ENCODE measurements around the gene RANBP9. TPM values are rescaled to one million over a fixed set of nuclear protein-coding genes. Genes with fewer than 3 reads are reported as not detected.

Gene RANBP9
- total RNA-seq, 1 donor from 2014 or later = 44.8 TPM

DNA sequence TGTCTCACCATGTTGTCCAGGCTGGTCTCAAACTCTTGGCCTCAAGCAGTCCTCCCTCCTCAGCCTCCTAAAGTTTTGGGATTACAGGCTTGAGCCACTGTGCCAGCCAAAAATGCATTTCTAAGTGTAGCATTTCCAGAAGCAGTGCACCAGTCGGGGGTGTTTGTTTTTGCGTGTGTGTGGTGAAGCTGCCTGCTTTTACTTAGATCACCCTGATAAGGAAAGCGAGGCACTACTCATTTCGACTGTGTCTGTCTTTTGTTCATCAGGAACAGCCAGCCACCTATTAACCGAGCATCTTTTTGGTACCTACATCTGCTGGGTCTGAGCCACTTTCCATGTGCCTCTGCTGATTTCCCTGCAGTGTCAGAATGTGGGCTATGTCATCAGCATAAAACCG lies 118.5 kb downstream of the RANBP9 start:
- Mint-ChIP-seq H3K4me3 (no peak overlapping the region), H3K9me3 (no peaks in the 10 kb centered on the region)
- TF ChIP-seq EZH2 (IDR thresholded peaks at IDR 0.05) (no peak), EZH2phosphoT487 (IDR thresholded peaks at IDR 0.05) (no peak)
- TF ChIP-seq, protein P1, sequence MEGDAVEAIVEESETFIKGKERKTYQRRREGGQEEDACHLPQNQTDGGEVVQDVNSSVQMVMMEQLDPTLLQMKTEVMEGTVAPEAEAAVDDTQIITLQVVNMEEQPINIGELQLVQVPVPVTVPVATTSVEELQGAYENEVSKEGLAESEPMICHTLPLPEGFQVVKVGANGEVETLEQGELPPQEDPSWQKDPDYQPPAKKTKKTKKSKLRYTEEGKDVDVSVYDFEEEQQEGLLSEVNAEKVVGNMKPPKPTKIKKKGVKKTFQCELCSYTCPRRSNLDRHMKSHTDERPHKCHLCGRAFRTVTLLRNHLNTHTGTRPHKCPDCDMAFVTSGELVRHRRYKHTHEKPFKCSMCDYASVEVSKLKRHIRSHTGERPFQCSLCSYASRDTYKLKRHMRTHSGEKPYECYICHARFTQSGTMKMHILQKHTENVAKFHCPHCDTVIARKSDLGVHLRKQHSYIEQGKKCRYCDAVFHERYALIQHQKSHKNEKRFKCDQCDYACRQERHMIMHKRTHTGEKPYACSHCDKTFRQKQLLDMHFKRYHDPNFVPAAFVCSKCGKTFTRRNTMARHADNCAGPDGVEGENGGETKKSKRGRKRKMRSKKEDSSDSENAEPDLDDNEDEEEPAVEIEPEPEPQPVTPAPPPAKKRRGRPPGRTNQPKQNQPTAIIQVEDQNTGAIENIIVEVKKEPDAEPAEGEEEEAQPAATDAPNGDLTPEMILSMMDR (IDR thresholded peaks at IDR 0.05) = no peak

DNA sequence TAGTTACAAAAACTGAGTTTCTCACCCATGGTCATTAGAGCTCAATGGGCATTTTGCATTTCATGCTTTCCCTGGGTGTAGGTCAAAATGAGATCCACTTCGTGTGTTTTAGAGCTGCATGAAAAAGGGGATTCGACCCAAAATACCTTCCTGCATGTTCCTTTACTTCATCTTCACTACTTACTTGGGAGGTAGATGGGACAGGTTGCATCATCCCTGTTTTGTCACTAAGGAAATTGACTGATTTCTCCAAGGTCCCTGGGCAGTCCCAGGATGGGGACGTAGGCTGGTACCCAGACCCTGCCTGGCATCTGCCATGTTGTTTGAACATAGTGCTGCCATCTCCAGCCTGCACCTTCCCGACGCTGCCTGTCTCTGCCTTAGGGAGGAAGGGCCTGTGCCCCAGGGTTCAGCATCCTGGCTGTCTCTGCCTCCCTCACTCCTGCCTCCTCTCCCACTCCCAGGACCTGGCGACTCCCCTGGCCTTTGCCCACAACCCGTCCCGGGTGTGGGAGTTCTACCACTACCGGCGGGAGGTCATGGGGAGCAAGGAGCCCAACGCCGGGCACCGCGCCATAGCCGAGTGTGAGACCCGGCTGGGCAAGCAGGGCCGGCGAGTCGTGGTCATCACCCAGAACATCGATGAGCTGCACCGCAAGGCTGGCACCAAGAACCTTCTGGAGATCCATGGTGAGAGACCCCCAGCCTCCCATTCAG lies 120.3 kb downstream of the RANBP9 start:
- H4K20me1 ChIP-seq (ENCODE audit: low read depth) = no peaks in the 10 kb centered on the region
- Mint-ChIP-seq H3K27ac (no peak overlapping the region), H3K36me3 (peaks cover 7% of the 10 kb centered on the region), H3K4me3 (no peak overlapping the region), H3K4me1 (no peaks in the 10 kb centered on the region), H3K9me3 (no peaks in the 10 kb centered on the region), H3K27me3 (ENCODE audit: insufficient read depth, low read depth) (no peaks in the 10 kb centered on the region)
- H3K4me1 ChIP-seq = no peaks in the 10 kb centered on the region
- H3K27ac ChIP-seq = no peak overlapping the region
- no peaks in the 10 kb centered on the region for H3K36me3 ChIP-seq
- no peak overlapping the region for H3K4me2 ChIP-seq
- no peak for TF ChIP-seq EZH2 (IDR thresholded peaks at IDR 0.05)
- TF ChIP-seq, protein P1 (IDR thresholded peaks at IDR 0.05) = no peak
- H2AFZ ChIP-seq (replicated peaks) = no peak overlapping the region
- no peak overlapping the region for H3K4me3 ChIP-seq
- H3K9ac ChIP-seq = no peak overlapping the region
- no peaks in the 10 kb centered on the region for H3K79me2 ChIP-seq (ENCODE audit: low read depth)
- no peaks in the 10 kb centered on the region for H3K27me3 ChIP-seq
- no peak for DNase-seq (ENCODE audit: low spot score)
- H3F3A ChIP-seq (ENCODE audit: low read depth) = no peaks in the 10 kb centered on the region
- no peaks in the 10 kb centered on the region for H3K9me3 ChIP-seq (ENCODE audit: low read depth)

More for the DNA sequence above, 118.5 kb downstream of the RANBP9 start:
- Histone ChIP-seq H4K20me1 (ENCODE audit: low read depth) (no peaks in the 10 kb centered on the region), H3K4me1 (no peaks in the 10 kb centered on the region), H3K79me2 (ENCODE audit: low read depth) (no peaks in the 10 kb centered on the region), H3K36me3 (no peaks in the 10 kb centered on the region), H3F3A (ENCODE audit: low read depth) (no peaks in the 10 kb centered on the region), H3K9ac (no peak overlapping the region), H3K4me2 (no peak overlapping the region), H3K4me3 (no peak overlapping the region), H3K27me3 (no peaks in the 10 kb centered on the region), H3K27ac (no peak overlapping the region), H2AFZ (replicated peaks) (no peak overlapping the region), H3K9me3 (ENCODE audit: low read depth) (no peaks in the 10 kb centered on the region)
- no peak for DNase-seq (ENCODE audit: low spot score)
- no peaks in the 10 kb centered on the region for H3K27me3 Mint-ChIP-seq (ENCODE audit: insufficient read depth, low read depth)
- H3K4me1 Mint-ChIP-seq = no peaks in the 10 kb centered on the region
- no peak overlapping the region for H3K27ac Mint-ChIP-seq
- peaks cover 8% of the 10 kb centered on the region for H3K36me3 Mint-ChIP-seq

DNA sequence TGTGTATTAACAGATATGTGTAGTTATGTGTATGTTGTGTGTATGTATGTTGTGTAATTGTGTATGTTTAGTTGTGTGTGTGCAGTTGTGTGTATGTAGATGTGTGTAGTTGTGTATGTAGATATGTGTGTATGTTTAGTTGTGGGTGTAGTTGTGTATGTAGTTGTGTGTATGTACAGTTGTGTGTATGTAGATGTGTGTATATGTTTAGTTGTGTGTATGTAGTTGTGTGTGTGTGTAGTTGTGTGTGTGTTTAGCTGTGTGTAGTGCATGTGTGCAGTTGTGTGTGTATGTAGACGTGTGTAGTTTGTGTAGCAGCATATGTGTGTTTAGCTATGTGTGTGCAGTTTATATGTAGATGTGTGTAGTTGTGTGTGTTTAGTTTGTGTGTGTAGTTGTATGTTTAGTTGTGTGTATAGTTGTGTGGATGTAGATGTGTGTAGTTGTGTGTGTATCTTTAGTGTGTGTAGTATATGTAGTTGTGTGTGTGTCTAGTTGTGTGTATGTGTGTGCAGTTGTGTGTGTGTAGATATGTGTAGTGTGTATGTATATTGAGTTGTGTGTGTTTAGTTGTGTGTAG lies 121.0 kb downstream of the RANBP9 start:
- Histone ChIP-seq H4K20me1 (ENCODE audit: low read depth) (no peaks in the 10 kb centered on the region), H3K79me2 (ENCODE audit: low read depth) (no peaks in the 10 kb centered on the region), H3F3A (ENCODE audit: low read depth) (no peaks in the 10 kb centered on the region), H3K4me3 (no peak overlapping the region), H3K27me3 (no peaks in the 10 kb centered on the region), H3K9me3 (ENCODE audit: low read depth) (no peaks in the 10 kb centered on the region), H3K27ac (no peak overlapping the region), H3K36me3 (no peaks in the 10 kb centered on the region), H2AFZ (replicated peaks) (no peak overlapping the region), H3K9ac (no peak overlapping the region), H3K4me1 (no peaks in the 10 kb centered on the region), H3K4me2 (no peak overlapping the region)
- no peak for DNase-seq (ENCODE audit: low spot score)
- no peaks in the 10 kb centered on the region for H3K27me3 Mint-ChIP-seq (ENCODE audit: insufficient read depth, low read depth)
- H3K27ac Mint-ChIP-seq = no peak overlapping the region
- H3K36me3 Mint-ChIP-seq = peaks cover 4% of the 10 kb centered on the region
- H3K9me3 Mint-ChIP-seq = no peaks in the 10 kb centered on the region
- no peak overlapping the region for H3K4me3 Mint-ChIP-seq
- no peaks in the 10 kb centered on the region for H3K4me1 Mint-ChIP-seq
- TF ChIP-seq, protein P1 (IDR thresholded peaks at IDR 0.05) = no peak
- TF ChIP-seq EZH2phosphoT487 (IDR thresholded peaks at IDR 0.05) (no peak), EZH2 (IDR thresholded peaks at IDR 0.05) (no peak)

Data from neural progenitor cell (in vitro differentiated cells).